Keratinocyte (primary cell): ENCODE data around the gene ATRNL1.

Experiments used
- EZH2 ChIP-seq: IDR thresholded peaks from one replicate; pipeline ENCODE4 v1.6.1; 2012; ENCODE audit warnings: inconsistent platforms, mild to moderate bottlenecking, low read length, moderate library complexity
- TF ChIP-seq, protein P1 (sequence below), 3 experiments: IDR thresholded peaks in 1 of 3; conservative IDR thresholded peaks in 1 of 3; optimal IDR thresholded peaks in 1 of 3; 2 replicates in 2 of 3; 3 replicates in 1 of 3; pipeline versions ENCODE3 to v1.5.1; 2011; ENCODE audit warnings: low read length in 3 of 3, mild to moderate bottlenecking in 3 of 3, moderate library complexity in 2 of 3, control low read depth in 1 of 3, inconsistent platforms in 1 of 3; ENCODE audit not compliant: insufficient read depth in 2 of 3; ENCODE audit errors: extremely low read depth in 1 of 3

DNA sequence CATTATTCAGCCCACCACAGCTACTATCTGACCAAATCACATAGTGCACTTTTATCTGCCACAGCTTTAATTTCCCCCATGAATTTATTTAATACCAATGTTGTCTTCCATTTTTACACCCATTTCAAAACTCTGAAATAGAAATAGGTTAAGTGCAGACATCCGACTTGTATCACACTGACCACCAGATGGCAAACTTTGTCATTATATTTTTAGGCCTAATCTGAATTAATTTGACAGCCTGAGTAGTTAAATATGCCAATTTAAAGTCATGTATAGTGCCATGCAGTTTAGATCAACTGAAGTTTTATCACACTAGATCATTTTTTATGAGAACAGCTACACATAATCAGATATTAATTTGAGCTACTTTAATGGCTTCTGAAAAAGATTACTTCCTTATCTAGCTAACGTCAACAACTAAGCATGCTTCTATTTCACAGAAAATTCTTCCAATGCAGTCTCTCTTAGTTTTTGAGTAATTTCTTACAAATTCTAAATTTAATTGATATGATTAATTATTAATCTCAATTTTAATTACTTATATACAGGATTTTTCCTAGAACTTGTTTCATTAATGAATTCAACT, 613.4 kb downstream of the ATRNL1 start:
- TF ChIP-seq, protein P1, sequence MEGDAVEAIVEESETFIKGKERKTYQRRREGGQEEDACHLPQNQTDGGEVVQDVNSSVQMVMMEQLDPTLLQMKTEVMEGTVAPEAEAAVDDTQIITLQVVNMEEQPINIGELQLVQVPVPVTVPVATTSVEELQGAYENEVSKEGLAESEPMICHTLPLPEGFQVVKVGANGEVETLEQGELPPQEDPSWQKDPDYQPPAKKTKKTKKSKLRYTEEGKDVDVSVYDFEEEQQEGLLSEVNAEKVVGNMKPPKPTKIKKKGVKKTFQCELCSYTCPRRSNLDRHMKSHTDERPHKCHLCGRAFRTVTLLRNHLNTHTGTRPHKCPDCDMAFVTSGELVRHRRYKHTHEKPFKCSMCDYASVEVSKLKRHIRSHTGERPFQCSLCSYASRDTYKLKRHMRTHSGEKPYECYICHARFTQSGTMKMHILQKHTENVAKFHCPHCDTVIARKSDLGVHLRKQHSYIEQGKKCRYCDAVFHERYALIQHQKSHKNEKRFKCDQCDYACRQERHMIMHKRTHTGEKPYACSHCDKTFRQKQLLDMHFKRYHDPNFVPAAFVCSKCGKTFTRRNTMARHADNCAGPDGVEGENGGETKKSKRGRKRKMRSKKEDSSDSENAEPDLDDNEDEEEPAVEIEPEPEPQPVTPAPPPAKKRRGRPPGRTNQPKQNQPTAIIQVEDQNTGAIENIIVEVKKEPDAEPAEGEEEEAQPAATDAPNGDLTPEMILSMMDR (optimal IDR thresholded peaks at IDR 0.05 in 1 of 3, IDR thresholded peaks at IDR 0.05 in 1 of 3, conservative IDR thresholded peaks at IDR 0.05 in 1 of 3; ENCODE audit: extremely low read depth in 1 of 3, insufficient read depth in 2 of 3, low read length in 3 of 3), result peak in 2 of 3 experiments; percentile 34 to 48
- TF ChIP-seq EZH2, result no peak
